Adipocyte (in vitro differentiated cells): ENCODE measurements around the gene DDX39B.

Experiments
- DNase-seq: peaks from one replicate; pipeline ENCODE4 v3.0.0-alpha.2; 2015; ENCODE audit warnings: low read depth
- H3K27me3 ChIP-seq: replicated peaks from 2 replicates; pipeline ENCODE4 v1.7.0; 2013; ENCODE audit warnings: mild to moderate bottlenecking, low read length, moderate library complexity; ENCODE audit not compliant: control insufficient read depth, insufficient read depth
- H3K36me3 ChIP-seq: 2 replicates; pipeline ENCODE4 v1.7.0; 2013; ENCODE audit warnings: low read length, mild to moderate bottlenecking, moderate library complexity; ENCODE audit not compliant: control insufficient read depth, insufficient read depth, severe bottlenecking
- H3K4me1 ChIP-seq: 2 replicates; pipeline ENCODE4 v1.7.0; 2013; ENCODE audit warnings: mild to moderate bottlenecking, low read length, moderate library complexity; ENCODE audit not compliant: control insufficient read depth, insufficient read depth
- H3K4me3 ChIP-seq: 2 replicates; pipeline ENCODE4 v1.7.0; 2013; ENCODE audit warnings: mild to moderate bottlenecking, low read length, moderate library complexity
- H3K9ac ChIP-seq: 2 replicates; pipeline ENCODE4 v1.7.0; 2013; ENCODE audit warnings: mild to moderate bottlenecking, low read length, moderate library complexity
- H3K9me3 ChIP-seq: 2 replicates; pipeline ENCODE4 v1.7.0; 2013; ENCODE audit warnings: mild to moderate bottlenecking, low read length, moderate library complexity; ENCODE audit not compliant: control insufficient read depth

DDX39B gene

GRCh38 chr6:31574106-31575061 lies 32.6 kb upstream of the DDX39B start:
- peaks cover 8% of the 10 kb centered on the region for H3K27me3 ChIP-seq
- no peak overlapping the region for H3K4me3 ChIP-seq
- DNase-seq: no peak
- H3K4me1 ChIP-seq: peaks cover 6% of the 10 kb centered on the region
- H3K9ac ChIP-seq: no peak overlapping the region
- no peaks in the 10 kb centered on the region for H3K9me3 ChIP-seq
- H3K36me3 ChIP-seq: no peaks in the 10 kb centered on the region

- peaks cover 6% of the 10 kb centered on the region for H3K4me1 ChIP-seq
- no peaks in the 10 kb centered on the region for H3K36me3 ChIP-seq
- H3K9me3 ChIP-seq: no peaks in the 10 kb centered on the region
- no peak overlapping the region for H3K9ac ChIP-seq
- H3K4me3 ChIP-seq: no peak overlapping the region
- peaks cover 8% of the 10 kb centered on the region for H3K27me3 ChIP-seq
- DNase-seq: no peak
Measured at GRCh38 chr6:31573239-31574105, 31.7 kb upstream of the DDX39B start.

GRCh38 chr6:31572041-31572911 lies 30.5 kb upstream of the DDX39B start, which contains the start of gene LTA:
TSS of gene LTA (plus strand) at chr6:31572289. CDS start at chr6:31572743, 454 bp downstream.
- H3K36me3 ChIP-seq: no peaks in the 10 kb centered on the region
- DNase-seq: no peak
- no peak within 1 kb of the TSS for H3K9ac ChIP-seq
- H3K4me3 ChIP-seq: no peak within 1 kb of the TSS
- H3K9me3 ChIP-seq: no peaks in the 10 kb centered on the region
- peaks cover 13% of the 10 kb centered on the region for H3K4me1 ChIP-seq
- peaks cover 8% of the 10 kb centered on the region for H3K27me3 ChIP-seq

- Histone ChIP-seq H3K9ac (no peak overlapping the region), H3K9me3 (no peaks in the 10 kb centered on the region), H3K4me3 (no peak overlapping the region), H3K27me3 (peaks cover 4% of the 10 kb centered on the region), H3K36me3 (no peaks in the 10 kb centered on the region), H3K4me1 (peaks cover 8% of the 10 kb centered on the region)
- no peak for DNase-seq
Measured at GRCh38 chr6:31569861-31570536, 28.2 kb upstream of the DDX39B start.

- H3K27me3 ChIP-seq: peaks cover 4% of the 10 kb centered on the region
- no peak for DNase-seq
- H3K4me1 ChIP-seq: peaks cover 10% of the 10 kb centered on the region
- H3K9ac ChIP-seq: no peak overlapping the region
- no peak overlapping the region for H3K4me3 ChIP-seq
- H3K9me3 ChIP-seq: no peaks in the 10 kb centered on the region
- H3K36me3 ChIP-seq: no peaks in the 10 kb centered on the region
Measured at GRCh38 chr6:31568537-31568961, 26.7 kb upstream of the DDX39B start.

- no peak overlapping the region for H3K4me3 ChIP-seq
- DNase-seq: no peak
Measured at GRCh38 chr6:31567531-31568370, 25.9 kb upstream of the DDX39B start.

GRCh38 chr6:31560697-31561058 lies 18.9 kb upstream of the DDX39B start:
- Histone ChIP-seq H3K4me1 (peaks cover 31% of the 10 kb centered on the region), H3K9me3 (no peaks in the 10 kb centered on the region), H3K4me3 (no peak overlapping the region), H3K9ac (no peak overlapping the region), H3K27me3 (no peaks in the 10 kb centered on the region), H3K36me3 (peaks cover 31% of the 10 kb centered on the region)
- DNase-seq: no peak

More at GRCh38 chr6:31567531-31568370, 25.9 kb upstream of the DDX39B start:
- no peaks in the 10 kb centered on the region for H3K36me3 ChIP-seq
- H3K9ac ChIP-seq: no peak overlapping the region
- H3K27me3 ChIP-seq: no peaks in the 10 kb centered on the region
- peaks cover 17% of the 10 kb centered on the region for H3K4me1 ChIP-seq
- H3K9me3 ChIP-seq: no peaks in the 10 kb centered on the region

- DNase-seq: peak; percentile 10
- H3K4me1 ChIP-seq: peaks cover 31% of the 10 kb centered on the region
- no peaks in the 10 kb centered on the region for H3K27me3 ChIP-seq
- H3K9ac ChIP-seq: no peak overlapping the region
- peaks cover 31% of the 10 kb centered on the region for H3K36me3 ChIP-seq
- H3K4me3 ChIP-seq: no peak overlapping the region
- H3K9me3 ChIP-seq: no peaks in the 10 kb centered on the region
Measured at GRCh38 chr6:31559958-31560696, 18.3 kb upstream of the DDX39B start.

- Histone ChIP-seq H3K4me1 (peaks cover 31% of the 10 kb centered on the region), H3K9ac (no peak overlapping the region), H3K9me3 (no peaks in the 10 kb centered on the region), H3K36me3 (peaks cover 33% of the 10 kb centered on the region), H3K4me3 (no peak overlapping the region), H3K27me3 (no peaks in the 10 kb centered on the region)
- DNase-seq: no peak
Measured at GRCh38 chr6:31559606-31559957, 17.8 kb upstream of the DDX39B start.
